HG03460 (cell line): ENCODE results near the gene PCLO.
"Not testable (repeated sequence)": the region's sequence is repeated elsewhere in the genome, so short reads cannot be mapped to it uniquely, and the experiment has no call there.

Source experiments
- ATAC-seq: cut with Tn5 transposase; IDR thresholded peaks from one replicate; pipeline ENCODE4 v1.9.1; 2021; ENCODE audit not compliant: unreplicated experiment

The PCLO gene

GRCh38 chr7:83053965-83054364 is 108.7 kb downstream of the PCLO start:
- no peak for ATAC-seq

- no peak for ATAC-seq
These were observed 122.2 kb downstream of the PCLO start for GRCh38 chr7:83040484-83040883.

- ATAC-seq = no peak
These were observed 123.9 kb downstream of the PCLO start for GRCh38 chr7:83038787-83039186.

DNA sequence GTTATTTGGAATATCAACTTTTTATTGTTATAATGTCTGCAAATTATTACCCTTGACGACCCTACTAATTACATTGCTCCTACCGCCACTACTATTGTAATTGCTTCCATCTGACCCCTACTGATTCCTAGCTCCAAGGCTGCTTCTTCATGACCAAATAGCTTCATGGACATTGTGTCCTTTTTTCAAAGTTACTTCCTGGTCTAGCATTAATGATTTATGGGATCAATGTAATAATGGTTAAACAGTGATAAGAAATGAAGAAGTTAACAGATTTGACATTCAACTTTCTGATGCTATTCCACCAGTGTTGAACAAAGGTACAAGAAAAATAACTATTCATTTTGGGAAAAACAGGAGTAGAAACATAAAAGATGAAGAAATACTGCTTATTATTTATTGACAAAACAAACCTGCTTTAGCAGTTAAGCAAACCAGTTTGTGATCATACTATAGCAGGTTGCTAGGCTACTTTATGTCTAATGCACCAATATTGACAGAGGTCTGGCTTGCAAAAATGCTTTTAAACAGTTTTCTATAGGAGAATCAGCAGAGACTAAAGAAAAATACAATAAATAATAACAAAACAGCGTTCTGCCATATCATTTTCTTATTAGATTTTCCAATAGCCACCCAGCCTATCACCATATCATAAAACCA is 125.8 kb downstream of the PCLO start:
- ATAC-seq = no peak

DNA sequence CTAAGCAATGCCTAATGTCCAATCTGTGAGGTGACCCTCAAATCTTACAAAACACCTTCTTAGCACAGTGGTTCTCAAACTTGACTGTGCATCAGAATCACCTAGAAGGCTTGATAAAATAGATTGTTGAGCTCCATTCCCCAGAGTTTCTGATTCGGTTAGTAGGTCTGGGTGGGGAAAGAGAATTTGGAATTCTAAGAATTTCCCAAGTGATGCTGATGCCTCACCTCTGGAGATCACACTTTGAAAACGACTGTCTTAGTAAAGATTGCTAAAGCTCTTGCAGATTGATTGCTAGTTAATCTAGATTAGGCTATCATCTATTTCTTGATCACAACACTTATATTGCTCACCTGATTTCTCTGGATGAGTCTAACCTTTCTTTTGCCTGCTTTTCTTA is 126.6 kb downstream of the PCLO start:
- no peak for ATAC-seq

GRCh38 chr7:83032195-83032594 is 130.5 kb downstream of the PCLO start:
- ATAC-seq = no peak

- ATAC-seq = not testable (repeated sequence)
These were observed 138.6 kb downstream of the PCLO start for GRCh38 chr7:83023817-83024665.

DNA sequence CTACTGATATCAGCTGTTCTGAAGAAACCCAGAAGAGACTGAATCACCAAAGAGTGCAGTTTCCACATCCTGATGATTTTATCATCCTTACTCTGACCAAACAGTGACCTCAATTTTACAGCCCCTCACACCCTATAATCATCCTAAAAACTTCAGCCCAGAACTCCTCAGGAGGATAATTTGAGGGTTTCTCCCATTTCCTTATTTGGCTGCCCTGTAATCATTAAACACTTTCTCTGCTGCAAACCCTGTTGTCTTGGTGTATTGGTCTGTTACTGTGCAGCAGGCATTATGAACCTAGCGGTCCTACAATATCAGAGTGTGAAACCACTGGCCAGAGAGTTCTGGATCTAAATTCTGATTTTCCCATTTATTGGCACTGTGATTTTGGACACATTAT is 141.7 kb downstream of the PCLO start:
- ATAC-seq = no peak

DNA sequence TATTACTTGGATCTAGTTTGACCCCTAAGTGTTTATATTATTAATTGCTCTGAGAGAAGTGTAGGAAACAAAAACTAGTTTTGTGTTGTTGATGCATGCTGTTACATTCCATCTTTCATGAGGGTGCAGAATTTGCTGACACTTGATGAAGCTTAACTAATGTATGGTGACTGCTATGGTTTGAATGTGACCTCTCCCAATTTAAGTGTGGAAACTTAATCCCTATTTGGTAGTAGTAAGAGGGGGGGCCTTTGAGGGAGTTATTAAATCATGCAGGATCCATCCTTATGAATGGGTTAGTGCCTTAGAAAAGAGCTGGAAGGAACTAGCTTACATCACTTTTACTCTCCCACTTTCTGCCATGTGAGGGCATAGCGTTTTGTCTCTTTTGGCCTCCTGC is 142.5 kb downstream of the PCLO start:
- no peak for ATAC-seq

- no peak for ATAC-seq
These were observed 146.8 kb downstream of the PCLO start for GRCh38 chr7:83015916-83016315.

DNA sequence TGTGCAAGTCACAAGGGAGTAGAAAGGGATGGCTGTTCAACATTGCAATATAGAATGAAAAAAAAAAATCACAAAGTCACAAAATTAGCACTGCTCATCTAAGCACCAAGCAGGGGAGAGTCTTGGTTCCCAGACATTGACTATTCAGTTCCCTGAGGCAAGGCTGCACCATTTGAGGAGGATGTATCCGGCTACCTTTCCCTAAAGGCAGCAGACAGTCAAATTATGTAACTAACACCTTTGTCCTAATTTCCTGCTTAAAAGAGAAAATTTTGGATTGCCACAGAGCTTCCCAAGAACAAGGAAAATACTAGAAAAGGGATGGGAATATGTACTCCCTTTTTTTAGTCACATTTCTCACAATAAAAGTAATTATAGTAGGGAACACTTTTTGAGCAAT is 148.1 kb downstream of the PCLO start:
- no peak for ATAC-seq

- ATAC-seq = no peak
These were observed 150.7 kb downstream of the PCLO start for GRCh38 chr7:83011954-83012353.

DNA sequence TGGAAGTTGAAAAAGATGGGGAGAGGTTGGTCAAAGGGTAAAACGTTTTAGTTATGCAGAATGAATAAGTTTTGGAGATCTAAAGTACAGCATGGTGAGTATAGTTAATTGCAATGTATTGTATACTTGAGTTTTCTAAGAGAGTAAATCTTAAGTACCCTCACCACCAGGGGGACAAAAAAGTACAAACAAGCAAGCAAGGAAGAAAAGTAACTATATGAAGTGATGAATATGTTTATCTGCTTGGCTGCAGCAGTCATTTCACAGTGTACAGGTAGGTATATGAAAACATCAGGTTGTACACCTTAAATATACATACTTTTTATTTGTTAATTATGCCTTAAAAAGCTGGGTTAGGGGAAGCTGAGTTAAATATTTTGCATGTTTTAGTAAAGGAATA is 157.3 kb downstream of the PCLO start:
- no peak for ATAC-seq

DNA sequence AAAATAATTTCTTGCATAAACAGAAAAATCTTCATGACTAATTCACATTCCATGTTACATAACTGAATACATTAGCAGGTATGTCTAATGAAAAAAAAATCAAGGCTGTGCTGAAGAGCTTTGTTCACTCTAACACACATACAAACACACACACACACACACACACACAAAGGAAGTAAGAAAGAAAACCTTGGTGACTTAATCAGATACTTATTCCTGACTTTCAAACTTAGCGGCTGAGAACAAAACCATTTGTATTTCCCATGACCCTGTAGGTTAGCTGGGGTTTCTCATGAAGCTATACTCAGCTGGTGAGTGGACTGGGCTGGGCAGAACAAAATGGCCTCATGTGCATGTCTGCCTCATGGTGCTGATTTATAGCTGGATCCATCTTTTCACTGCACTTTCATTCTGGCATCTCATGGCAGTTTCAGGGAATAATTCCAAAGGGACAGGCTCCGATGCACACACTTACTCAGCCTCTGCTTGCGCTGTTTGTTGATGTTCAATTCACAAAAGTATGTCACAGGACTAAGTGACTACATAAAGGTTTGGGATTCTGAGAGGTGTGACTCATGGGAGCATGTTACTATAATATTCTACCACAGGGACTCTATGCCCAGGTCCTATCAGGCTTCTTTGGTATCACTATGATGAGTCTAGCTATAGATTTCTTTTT is 161.2 kb downstream of the PCLO start:
- no peak for ATAC-seq

DNA sequence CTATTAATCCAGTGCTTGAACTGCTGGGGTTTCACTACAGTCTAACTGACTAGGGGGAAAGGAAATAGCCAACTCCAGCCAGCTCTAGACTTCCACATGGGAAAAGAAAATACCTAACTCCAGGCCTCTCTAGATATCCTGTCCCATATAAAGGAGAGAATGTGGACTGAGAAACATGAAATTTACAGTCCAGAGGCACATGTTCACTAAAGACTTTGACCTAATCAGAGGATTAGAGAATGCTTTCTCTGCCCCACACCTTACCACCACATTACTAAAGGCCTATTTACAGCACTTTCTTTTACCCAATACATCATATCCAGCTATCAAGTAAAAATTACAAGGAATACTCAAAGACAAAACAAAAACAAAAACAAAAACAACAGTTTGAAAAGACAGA is 164.2 kb downstream of the PCLO start:
- no peak for ATAC-seq

DNA sequence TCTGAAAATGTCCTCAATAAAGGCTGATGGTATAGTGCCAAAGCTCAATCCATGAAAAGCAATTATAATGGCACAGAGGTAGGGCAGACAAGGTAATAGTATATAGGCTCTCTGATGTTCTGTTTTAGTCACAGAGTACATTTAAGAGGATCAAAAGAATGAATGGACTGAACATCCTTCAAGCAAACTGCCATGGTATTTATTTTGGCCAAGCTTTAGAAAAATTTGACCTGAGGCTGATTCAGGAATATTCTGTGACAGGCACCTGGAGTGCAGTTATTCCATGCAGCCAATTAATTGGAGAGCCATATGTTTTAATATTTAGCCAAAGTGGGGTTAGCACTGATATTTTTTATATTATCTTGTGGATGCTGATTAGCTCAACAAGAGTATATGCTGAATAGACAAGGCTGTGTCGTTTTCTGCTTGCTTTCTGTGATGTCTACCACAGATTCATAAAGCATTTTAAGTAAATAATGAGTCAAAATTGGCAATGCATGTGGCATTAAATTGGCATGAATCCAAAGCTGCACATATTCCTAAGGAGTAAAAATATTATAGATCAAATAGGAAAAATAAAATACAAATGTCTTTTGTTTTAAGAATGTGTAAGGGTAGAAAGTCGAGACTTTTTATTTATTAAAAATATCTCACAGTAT is 177.4 kb downstream of the PCLO start:
- ATAC-seq = no peak

GRCh38 chr7:82980130-82980788 is 182.4 kb downstream of the PCLO start:
- ATAC-seq = no peak

- no peak for ATAC-seq
These were observed 186.7 kb downstream of the PCLO start for GRCh38 chr7:82975811-82976468.

DNA sequence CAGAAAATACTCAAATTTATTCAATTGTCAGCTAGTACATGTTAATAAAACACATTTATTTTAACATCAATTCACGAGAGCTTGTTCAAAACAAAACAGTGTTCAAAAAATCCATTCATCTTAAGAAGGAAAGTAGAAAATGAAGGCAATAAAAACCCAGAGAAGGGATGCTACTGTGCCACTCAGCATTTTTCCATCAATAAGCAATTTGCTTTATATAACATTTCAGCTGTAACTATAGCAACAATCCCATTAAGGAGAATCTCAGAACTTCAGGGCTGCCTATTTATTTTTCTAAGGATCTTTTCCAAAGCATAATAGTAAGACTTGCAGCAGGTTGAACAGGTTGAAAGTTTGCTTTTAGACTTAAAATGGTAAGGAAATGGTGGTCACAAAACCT is 190.5 kb downstream of the PCLO start:
- no peak for ATAC-seq
